Stimulated activated CD4-positive, alpha-beta T cell treated with anti-CD3 and anti-CD28 coated beads, Interleukin-4, amount 100 ng/mL, for 1 hour (primary cell): ENCODE measurements around the gene RAB18.
"Not testable (repeated sequence)": the region's sequence is repeated elsewhere in the genome, so short reads cannot be mapped to it uniquely, and the experiment has no call there.

Experiments
- DNase-seq: peaks from one replicate; pipeline ENCODE4 v3.0.0-alpha.2; 2020

RAB18 gene

DNA sequence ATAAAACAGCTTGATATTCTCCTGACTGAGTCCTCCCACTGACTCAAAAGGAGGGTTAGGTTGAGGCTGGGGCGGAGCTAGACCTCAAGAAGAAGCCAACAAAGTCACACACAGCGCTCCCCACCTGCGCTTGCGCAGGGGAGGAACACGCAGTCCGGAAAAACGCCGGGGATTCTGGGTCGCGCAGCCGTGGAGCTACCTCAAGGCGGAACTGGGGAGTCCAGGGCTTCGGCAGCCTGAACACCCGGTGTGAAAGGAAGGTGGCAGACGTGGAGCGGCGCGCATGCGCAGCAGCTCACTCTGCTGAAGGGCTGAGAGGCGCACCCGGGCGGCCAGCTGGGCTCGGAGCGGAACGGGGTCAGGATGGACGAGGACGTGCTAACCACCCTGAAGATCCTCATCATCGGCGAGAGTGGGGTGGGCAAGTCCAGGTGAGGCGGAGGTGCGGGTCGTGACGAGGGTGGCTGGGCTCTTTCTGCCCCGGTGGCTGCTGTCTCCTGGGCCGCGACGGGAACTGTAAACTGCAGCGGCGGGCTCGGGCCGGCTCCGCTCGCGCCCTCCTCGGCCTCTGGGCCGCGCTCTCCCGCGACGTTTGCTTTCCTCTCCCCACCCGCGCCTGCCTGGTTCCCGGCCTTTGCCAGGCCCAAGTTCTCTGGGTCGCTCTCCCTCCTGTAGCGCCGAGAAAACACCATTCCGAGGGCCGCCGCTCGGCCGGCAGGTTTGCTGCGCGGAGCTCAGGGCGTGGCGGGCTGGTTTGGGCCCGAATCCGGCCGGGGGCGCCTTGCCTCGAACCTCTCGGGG is at the start of gene RAB18:
Gene RAB18, plus strand, starts transcription at position 298 of the 801 bp plus-strand sequence. Its CDS starts 66 bp downstream, at position 364.
- peak; percentile 97 for DNase-seq

DNA sequence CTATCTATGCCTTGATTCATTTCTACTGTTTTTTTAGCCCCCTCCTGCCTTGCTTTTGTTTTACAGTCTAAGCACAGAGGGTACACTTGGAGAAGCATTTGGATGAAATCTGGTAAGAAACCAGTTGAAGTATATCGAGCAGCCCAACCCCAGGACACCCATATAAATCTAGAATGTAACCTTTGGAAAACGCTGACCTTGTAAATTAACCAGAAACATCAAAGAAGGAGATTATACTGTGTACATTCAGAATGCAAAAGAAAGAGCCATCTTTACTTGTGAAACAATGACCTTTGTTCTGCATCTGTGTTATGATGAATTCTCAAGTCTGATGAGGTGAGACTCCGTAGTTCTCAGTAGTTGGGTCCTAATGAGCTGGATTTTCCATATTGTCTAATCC is 49.3 kb upstream of the RAB18 start:
- DNase-seq, result no peak

DNA sequence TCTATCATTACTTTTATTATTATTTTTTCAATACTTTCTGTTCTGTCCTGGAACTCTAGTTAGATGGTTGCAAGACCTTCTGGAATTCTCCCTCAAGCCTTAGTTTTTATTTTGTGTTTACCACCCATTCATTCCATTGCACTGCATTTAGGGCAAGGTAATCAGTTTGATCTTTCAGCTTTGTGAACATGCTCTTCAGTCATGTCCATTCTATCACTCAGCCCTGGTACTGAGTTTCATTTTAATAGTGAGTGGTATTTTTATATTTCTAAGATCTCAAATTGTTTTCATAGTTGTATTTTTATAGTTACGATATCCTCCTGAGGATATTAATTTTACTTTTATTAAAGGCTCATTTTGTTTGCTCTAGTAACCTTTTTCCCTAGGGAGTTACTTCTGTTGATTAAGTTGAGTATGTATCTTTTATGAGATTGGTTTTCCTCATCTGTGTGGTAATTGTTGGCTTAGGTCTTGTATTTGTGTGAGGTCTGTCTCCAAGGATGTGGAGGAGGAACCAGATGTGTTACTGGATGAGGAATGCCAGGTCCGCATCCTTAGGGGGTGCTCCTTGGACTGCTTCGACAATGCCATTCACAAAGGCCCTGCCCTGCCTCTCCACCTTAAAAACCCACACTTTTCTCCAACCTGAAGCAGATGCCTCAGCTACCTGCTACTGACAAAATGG is 46.7 kb upstream of the RAB18 start:
- no peak for DNase-seq

DNA sequence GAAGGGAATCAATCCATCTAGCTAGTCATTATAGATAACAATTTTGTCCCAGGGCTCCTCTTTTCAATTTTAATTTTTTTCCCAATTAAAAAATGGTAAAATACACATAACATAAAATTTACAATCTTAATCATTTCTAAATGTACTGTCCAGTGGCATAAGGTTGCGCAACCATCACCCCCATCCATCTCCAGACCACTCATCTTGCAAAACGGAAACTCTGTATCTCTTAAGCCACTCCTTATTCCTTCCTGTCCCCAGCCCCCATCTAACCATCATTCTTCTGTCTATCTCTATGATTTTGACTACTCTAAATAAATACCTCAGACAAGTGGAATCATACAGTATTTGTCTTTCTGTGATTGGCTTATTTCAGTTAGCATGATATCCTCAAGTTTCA is 46.1 kb upstream of the RAB18 start:
- DNase-seq, result no peak

DNA sequence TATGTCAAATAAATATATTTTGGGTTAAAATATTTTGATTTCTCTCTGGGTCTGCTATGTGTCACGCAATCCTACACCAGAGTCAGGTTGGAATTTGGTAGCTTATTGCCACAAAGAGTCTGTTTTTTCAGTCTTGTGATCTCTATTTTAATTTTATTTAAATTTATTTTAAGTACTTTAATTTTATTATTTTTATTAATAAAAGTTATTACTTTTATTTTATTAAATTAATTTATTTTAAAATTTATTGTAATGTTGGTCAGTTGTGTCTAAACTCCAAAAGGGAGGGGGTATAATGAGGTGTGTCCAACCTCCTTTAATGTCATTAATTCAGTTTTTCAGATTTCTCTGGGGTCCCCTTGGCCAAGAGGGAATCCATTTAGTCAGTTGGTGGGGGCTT is 42.8 kb upstream of the RAB18 start:
- no peak for DNase-seq

DNA sequence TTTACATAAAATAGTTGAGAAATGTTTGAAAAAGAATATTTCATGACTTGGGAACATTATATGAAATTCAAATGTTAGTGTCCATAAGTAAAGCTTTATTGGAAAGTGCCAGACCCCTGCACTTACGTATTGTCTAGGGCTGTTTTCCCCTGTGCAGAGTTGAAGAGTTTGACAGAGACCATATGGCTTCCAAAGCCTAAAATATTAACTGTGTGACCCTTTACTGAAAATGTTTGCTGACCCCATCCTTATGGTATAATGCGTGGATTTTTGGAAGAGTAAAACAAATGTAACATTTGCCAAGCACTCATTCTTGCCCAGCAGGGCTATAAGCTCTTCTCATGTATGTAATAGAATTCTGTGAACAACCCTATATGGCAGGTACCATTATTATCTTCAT is 40.1 kb upstream of the RAB18 start:
- no peak for DNase-seq

DNA sequence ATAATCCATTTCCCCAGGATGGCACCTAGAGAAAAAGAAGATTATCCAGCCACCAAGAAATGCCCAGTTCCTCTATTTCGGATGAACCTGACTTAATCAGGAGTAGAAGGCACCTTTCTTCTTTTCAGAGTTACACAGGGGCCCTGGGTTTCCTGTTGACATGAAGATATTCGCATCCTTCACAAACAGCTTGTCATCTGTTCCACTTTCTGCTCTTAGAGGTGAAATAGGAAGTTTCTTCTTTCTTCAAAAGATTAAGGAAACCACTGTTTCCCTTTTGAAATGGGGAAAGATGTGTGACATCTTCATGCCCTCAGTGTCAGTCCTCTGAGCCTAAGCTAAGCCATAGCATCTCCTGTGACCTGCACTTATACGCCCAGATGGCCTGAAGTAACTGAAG is 39.1 kb upstream of the RAB18 start:
- no peak for DNase-seq

DNA sequence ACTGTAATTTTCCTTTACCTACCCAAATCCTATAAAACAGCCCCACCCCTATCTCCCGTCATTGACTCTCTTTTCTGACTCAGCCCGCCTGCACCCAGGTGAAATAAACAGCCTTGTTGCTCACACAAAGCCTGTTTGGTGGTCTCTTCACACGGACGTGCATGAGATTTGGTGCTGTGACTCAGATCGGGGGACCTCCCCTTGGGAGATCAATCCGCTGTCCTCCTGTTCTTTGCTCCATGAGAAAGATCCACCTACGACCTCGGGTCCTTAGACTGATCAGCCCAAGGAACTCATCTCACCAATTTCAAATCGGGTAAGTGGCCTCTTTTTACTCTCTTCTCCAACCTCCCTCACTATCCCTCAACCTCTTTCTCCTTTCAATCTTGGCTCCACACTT is 38.5 kb upstream of the RAB18 start:
- not testable (repeated sequence) for DNase-seq

DNA sequence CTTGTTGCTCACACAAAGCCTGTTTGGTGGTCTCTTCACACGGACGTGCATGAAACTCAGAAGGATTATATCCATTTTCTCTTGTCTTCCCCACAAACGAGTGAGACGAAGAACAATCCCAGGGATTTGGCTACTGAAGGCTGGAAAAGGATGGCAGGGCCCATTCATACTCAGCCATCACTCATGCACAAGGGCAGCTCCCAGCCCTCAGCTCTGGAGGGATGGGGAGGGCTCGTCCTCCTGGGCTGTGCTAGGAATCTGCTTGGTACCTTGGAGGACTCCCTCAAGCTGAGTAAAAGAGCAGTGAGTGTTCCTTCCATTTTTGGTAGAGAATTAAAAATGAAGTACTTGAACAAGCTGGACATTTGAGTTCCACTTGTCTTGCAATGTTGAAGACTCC is 33.2 kb upstream of the RAB18 start:
- no peak for DNase-seq

DNA sequence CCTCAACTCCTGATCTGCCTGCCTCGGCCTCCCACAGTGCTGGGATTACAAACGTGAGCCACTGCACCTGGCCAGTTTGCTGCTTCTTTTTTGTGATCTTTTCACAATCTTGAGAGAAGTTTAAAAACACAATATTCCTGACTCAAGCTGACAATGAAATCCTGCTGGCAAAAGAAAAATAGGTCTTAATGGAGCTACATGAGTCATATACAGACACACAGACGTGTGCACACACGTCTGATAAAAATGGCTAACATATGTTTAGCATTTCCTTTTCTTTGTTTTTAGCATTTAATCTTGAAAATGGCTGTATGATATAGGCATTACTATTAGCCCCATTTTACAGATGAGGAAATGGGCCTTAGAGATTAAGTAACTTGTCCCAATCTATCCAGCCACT is 29.4 kb upstream of the RAB18 start:
- DNase-seq, result no peak

DNA sequence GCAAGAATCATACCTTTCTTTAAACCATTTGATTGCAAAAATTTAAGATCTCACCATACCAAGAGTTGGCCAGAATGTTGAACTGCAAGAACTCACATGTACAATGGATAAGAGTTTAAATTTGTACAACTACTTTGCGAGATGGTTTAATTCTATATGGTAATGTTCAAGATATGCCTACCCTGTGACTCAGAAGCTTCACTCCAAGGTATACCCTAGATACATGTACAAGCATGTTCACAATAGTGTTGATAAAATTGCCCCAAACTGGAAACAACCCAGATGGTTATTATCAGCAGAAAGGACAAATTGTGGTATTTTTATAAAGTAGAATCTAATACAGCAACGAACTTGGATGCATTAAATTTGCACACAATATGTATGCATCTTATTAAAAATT is 25.1 kb upstream of the RAB18 start:
- DNase-seq, result no peak

DNA sequence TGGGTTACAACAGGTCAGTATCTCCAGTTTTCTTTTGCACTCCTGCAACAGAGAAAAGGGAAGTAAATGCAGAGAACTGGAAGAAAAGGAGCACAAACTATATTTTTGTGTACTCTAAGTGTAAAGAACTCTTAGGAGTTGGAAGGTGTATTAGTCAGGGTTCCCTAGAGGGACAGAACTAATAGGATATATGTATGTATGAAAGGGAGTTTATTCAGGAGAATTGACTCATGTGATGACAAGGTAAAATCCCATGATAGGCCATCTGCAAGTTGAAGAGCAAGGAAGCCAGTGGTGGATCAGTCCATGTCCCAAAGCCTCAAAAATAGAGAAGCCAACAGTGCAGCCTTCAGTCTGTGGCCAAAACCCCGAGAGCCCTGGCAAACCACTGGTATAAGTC is 22.6 kb upstream of the RAB18 start:
- DNase-seq, result no peak

DNA sequence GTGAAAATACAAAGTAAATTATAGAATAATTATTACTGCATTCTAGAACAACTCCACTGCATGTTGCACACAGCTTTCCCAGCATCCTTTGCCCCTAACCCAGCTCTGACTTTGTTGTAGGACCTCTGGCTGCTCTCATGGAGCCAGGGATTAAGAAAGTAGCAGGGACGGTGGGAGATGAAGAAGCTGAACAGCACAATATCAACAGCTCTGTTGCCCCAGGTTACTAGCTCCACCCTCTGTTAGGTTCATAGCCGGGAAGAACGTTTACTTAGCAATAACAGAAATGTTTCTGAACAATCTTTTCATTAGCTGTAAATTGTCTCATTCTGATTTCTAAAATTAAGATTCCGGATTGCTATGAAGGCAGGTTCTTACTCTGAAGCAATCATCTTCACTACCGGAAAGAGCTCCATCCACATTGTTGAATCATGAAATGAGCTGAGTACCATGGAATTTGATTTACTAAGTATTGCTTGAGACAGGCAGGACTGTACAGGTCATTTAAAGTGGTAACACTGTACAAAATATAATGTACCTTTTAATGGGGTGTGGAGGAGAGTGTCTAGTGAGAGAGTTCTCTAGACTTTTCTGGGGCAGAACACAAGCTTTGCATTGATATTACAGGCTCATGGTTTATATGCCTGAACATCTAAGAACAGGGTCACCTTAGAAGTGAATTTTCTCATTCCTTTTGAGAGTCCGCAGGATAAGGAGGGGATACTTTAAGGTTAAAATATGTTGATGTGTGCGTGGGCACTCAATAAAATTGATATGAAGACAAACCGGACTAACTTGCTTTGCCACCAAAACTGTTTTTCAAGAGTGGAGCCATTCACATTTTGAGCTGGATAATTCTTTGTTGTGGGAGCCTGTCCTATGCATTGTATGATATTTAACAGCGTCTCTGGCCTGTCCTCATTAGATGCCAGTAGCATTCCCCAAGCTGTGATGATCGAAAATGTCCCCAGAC is 20.8 kb upstream of the RAB18 start:
- DNase-seq, result no peak

DNA sequence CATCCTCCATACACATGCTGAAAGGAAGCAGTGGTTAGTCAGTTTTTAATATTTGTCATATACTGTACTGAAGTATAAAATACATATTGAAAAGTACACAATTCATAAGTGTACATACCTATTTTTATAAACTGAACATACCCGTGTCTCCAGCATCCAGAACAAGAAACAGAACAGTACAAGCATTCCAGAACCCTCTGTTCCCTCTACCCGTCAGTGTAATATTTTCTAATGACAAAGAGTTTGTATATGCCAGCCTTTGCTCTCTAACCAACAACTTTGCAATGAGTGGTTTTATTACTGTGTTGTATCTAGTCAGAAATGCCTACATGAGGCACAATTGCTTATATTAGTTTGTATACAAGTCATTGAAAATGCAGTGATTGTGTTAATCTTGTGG is 18.7 kb upstream of the RAB18 start:
- DNase-seq, result no peak

DNA sequence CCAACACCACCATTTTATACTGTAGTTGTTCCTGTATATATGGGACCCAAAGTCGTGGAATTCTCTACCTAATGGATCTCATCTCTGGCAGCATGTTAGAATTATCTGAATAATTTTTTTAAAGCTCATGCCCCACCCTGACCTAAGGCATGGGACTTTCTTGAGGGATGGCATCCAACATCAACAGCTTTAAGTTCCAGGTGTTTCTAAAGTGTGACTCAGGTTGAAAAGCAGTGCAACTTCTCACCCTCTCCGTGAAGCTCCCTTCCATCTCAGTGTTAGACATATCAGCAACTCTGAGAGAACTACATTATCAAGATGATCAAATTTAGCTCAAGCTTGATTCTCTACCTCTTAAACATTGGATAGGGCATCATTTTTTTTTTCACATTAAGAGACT is 18.1 kb upstream of the RAB18 start:
- no peak for DNase-seq

DNA sequence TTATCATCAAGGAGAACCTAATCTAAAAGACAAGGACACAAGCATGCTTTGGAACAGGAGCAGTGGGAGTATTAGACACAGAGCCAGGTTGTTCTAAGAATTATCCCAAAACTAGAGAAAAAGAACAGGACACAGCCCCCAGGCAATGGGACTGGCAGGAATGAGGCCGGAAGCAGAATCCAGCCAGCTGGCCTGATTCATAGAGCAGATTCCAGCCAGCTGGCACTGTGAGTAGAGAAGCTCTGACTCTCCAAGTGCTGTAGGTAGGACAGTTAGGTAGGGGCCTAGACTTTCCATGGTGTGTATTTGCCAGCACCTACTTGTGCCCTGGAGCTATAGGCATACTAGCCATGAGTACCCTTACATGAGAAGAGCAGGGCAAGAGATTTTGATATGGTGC is 13.3 kb upstream of the RAB18 start:
- DNase-seq, result no peak

DNA sequence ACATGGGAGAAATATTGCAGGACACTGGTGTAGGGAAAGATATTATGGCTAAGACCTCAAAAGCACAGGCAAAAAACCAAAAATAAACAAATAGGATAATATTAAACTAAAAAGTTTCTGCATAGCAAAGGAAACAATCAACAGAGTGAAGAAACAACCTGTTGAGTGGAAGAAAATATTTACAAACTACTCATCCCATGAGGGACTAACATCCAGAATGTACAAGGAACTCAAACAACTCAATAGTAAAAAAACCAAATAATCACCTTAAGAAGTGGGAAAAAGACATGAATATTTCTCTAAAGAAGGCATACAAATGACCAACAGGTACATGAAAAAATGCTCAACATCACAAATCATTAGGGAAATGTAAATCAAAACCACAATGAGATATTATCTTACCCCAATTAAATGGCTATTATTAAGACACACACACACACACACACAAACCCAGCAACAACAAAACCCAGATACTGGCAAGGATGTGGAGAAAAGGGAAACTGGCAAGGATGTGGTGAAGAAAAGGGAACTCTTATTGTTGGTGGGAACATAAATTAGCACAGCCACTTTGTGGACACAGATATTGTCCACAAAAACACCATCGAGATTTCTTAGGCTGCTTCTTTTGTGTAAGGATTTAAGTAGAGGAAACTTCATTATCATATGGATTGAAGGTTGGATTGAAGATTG is 9.8 kb upstream of the RAB18 start:
- DNase-seq, result no peak

DNA sequence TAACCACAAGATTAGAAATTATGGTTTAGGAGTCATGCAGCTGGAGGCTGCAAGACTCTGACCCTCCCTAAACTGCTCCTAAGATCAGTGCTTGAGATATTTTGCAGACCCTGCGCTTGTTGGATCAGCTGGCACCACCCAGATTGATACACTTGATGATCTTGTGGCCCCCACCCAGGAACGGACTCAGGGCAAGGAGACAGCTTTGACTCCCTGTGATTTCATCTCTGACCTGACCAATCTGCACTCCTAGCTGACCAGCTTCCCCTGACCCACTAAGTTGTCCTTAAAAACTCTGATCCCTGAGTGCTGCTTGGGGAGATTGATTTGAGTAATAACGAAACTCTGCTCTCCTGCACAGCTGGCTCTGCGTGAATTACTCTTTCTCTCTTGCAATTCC is 8.0 kb upstream of the RAB18 start:
- DNase-seq, result no peak

DNA sequence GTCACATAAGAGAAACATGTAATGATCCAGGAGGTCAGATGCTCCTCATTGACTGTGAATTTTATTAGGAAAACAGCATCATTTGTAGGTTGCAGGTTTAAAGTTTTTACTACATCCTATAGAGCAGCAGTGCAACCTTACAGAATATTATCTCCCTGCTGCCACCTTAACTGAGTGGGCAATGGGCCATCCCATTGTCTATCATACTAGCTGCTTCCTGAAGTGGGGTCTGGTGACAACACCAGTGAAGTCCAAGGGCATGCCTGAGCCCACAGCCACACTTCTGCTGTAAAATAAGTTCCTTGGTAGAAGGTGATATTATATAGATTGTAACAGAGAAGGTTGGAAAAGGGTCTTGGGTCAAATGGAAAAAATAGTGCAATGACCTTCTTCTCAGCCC is 4.0 kb upstream of the RAB18 start:
- DNase-seq, result no peak

DNA sequence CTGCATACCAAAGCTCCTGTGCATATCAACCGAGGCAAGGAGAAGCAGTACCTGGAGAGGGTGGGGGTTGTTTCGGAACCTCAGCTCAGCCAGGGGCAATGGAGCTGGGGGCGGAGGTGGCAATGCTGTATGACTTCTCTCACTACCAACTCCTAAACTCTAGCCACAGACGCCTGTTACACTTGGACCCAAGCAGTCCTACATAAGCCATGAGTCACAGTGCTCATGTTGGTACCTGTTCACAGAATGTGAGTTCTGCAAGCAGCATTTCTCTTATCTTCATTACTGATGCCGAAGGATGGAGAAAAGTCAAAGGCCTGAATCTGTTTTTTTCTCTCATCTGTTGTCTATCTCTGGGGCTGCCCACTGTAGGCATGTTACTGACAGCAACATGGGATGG is 3.2 kb upstream of the RAB18 start:
- no peak for DNase-seq

DNA sequence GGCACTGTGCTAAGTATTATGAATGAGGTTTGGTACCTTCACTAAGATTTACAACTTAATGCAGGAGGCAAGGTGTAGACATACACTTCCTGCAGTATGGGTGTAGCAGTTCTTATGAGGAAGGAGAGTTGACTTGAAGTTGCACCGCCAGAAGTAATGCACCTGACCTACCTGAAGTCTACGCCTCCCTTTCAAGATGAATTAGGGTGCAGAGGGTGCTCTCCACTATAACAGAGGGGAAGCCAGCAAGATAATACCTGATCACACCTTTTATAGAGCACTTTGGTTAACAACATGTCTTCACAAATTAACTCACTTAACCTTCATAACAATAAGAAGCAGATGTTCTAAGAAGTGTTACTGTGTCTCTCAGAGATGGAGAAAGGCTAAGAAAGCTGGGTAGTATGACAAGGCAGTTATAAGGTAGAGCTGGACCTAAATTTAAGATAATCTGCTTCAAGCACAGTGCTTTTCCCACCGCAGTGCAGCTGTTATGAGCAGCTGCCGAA is 552 bp upstream of the RAB18 start:
- no peak for DNase-seq

DNA sequence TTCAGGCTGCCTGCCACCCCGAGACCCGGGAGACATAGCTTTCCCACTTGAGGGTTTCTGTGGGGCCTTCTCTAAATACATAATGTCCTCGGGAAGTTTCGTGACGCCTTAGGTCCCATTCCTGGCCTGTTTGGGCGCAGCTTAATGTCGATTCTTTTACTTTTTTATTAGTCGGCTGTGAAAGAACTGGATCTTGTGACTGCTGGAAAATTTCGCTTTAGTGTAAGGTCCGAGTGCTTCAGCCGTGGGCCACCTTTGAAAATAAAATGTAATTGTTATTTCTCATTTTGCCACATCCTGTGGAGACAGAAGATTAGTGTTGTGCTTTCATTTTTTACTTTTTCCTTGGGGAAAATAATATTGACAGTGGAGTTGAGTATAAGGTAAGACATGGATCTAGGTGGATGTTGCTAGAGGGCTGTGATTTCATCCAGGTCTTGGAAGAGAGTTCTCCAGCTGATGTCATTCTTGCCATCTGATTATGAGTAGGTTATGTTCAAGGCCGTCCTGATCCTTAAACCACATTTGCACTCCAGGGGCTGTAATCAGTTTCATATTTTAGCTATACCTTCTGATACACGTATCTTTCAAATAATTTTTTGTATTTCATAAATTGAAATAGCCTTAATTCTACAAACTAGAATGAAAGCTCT is 830 bp downstream of the RAB18 start:
- no peak for DNase-seq
